Measurements from ENCODE around the gene ZNF175. TPM values are rescaled to one million over a fixed set of nuclear protein-coding genes. Genes with fewer than 3 reads are reported as not detected.
A peak's percentile ranks its signal among the peaks of the same experiment; 100 is the strongest.

ZNF175 gene
- total and polyA plus RNA-seq, 9 of the 15 experiments (the other 6 are each of a cell fraction or from before 2014, with no cell fraction given), result 3.7 to 37.9 (median 14.0) TPM

DNA sequence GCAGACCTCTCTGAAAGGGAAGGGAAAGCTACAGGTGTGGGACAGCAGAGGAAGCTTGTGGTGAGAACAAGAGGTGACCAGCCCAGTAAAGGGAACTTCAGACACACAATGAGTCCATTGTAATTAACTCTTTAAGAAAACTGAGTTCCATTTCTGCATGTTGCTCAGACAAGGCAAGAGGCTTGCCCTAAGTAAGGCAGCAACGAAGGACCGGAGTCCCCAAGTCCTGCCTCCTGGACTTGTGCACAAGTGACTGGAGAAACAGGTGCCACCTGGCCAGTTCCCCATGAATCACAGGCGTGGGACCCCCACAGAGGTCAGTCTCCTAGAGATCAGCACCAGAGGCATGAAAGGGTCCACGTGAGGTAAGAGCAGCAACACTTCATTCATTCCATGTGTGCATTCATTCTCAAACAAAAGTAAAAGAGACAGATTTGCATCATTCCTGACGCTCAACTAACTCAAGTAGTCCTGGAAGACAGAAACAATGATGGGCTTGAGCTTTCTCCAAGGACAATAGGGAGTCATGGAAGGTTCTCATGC lies 24.9 kb upstream of the ZNF175 start (continued):
- TF ChIP-seq ZMIZ1 (IDR thresholded peaks at IDR 0.05; ENCODE audit: low read depth in 2 of 2, low read length in 2 of 2) (no peak), TRIM25 (IDR thresholded peaks at IDR 0.05; ENCODE audit: borderline replicate concordance) (no peak), FOXK1 (CRISPR knock-in tag; IDR thresholded peaks at IDR 0.05; ENCODE audit: borderline replicate concordance) (0 out of 2 replicates have a peak, but pooled peaks have one; percentile 36), SMARCA5 (IDR thresholded peaks at IDR 0.05) (no peak), GABPB2 (CRISPR knock-in tag; conservative IDR thresholded peaks at IDR 0.05) (no peak), ZNF174 (CRISPR knock-in tag; IDR thresholded peaks at IDR 0.05) (no peak), FOXJ2 (tag; IDR thresholded peaks at IDR 0.05) (no peak), EWSR1 (IDR thresholded peaks at IDR 0.05; ENCODE audit: borderline replicate concordance, low read depth, partially characterized antibody) (no peak), HDAC2 (IDR thresholded peaks at IDR 0.05) (no peak), GATA2 (CRISPR knock-in tag; IDR thresholded peaks at IDR 0.05) (no peak), THRA (IDR thresholded peaks at IDR 0.05) (no peak), ZKSCAN8 (CRISPR knock-in tag; IDR thresholded peaks at IDR 0.05) (peak; percentile 49; the same call in 1 of the 2 replicates), POLR2AphosphoS2 (IDR thresholded peaks at IDR 0.05; ENCODE audit: low read length) (no peak), SNIP1 (IDR thresholded peaks at IDR 0.05; ENCODE audit: low read depth) (no peak), ZSCAN32 (CRISPR knock-in tag; IDR thresholded peaks at IDR 0.05) (no peak), RBM15 (IDR thresholded peaks at IDR 0.05; ENCODE audit: insufficient read depth, low read length) (no peak), POLR2B (IDR thresholded peaks at IDR 0.05; ENCODE audit: low read depth, partially characterized antibody) (no peak), BHLHE40 (IDR thresholded peaks at IDR 0.05; ENCODE audit: low read length) (no peak)
- TF ChIP-seq, protein P1, sequence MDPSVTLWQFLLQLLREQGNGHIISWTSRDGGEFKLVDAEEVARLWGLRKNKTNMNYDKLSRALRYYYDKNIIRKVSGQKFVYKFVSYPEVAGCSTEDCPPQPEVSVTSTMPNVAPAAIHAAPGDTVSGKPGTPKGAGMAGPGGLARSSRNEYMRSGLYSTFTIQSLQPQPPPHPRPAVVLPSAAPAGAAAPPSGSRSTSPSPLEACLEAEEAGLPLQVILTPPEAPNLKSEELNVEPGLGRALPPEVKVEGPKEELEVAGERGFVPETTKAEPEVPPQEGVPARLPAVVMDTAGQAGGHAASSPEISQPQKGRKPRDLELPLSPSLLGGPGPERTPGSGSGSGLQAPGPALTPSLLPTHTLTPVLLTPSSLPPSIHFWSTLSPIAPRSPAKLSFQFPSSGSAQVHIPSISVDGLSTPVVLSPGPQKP (CRISPR knock-in tag; IDR thresholded peaks at IDR 0.05), result no peak
- TF ChIP-seq, protein P2, sequence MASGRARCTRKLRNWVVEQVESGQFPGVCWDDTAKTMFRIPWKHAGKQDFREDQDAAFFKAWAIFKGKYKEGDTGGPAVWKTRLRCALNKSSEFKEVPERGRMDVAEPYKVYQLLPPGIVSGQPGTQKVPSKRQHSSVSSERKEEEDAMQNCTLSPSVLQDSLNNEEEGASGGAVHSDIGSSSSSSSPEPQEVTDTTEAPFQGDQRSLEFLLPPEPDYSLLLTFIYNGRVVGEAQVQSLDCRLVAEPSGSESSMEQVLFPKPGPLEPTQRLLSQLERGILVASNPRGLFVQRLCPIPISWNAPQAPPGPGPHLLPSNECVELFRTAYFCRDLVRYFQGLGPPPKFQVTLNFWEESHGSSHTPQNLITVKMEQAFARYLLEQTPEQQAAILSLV (tag; IDR thresholded peaks at IDR 0.05), result no peak; the same call in 1 of the 2 replicates

All from K562 (cell line).